ENCODE data around the gene OTUD7B.
"Not testable (repeated sequence)": the region's sequence is repeated elsewhere in the genome, so short reads cannot be mapped to it uniquely, and the experiment has no call there.

Gene OTUD7B

DNA sequence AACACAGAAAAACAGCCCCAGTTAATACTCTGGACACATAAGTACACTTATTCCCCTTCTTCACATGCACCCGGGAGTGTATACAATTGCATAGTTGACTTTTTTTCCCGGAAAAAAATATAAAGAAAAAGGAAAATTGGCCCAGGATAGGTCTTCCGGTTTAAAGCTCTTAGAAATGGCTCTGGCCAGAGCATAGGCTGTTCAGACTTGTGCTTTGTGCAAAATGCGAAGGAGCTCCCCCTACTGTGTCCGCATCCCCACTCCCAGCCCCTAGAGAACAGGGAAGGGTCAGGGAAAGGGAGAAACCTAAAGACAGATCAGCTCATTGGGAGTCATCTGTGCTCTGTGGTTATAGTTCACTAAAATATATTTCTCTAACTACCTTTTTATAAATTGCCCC, 68.3 kb downstream of the OTUD7B start:
- DNase-seq = no peak

DNA sequence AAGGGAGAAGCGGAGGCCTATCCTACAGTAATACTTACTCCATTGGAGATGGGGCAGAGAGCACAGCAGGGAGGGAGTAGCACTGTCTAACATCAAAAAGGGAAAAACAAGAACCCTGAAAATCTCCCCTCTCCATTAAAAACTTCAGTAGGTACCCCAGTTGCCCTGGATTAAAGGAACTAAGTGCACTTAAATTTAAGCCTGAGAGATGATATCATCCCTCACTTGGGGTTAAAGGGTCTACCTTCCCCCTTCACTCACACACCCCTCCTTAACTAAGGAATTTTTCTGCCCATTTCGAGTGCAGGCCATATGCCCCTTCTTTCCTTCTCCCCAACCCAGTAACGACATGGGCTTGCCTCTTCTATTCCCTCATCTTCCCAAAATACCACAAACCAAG, 70.1 kb downstream of the OTUD7B start:
- no peak for DNase-seq

DNA sequence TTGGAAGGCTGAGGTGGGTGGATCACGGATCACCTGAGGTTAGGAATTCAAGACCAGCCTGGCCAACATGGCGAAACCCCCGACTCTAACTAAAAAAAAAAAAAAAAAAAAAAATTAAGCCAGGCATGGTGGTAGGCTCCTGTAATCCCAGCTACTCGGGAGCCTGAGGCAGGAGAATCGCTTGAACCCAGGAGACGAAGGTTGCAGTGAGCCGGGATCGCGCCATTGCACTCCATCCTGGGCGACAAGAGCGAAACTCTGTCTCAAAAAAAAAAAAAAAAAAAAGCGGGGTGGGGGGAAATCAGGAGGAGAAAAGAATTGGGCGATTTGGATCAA, 71.9 kb downstream of the OTUD7B start:
- not testable (repeated sequence) for DNase-seq

DNA sequence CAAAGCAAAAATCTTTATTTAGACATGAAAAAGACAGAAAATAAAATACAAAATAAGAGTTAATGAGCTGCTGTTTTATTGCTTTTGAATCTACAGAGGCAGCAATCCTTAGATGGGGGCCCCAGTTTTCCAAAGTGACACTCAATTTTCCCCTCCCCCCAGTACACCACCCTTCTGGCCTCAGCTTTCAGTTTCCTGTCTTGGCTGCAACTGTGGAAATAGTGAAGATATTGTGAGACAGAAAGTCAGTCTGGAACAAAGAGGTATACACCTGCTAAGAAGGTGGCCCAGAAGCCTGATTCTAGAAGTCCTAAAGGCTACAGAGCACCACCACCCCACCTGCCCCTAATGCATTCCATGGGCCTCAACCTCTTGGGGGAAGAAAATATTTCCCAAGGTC, 72.8 kb downstream of the OTUD7B start:
- DNase-seq = no peak

DNA sequence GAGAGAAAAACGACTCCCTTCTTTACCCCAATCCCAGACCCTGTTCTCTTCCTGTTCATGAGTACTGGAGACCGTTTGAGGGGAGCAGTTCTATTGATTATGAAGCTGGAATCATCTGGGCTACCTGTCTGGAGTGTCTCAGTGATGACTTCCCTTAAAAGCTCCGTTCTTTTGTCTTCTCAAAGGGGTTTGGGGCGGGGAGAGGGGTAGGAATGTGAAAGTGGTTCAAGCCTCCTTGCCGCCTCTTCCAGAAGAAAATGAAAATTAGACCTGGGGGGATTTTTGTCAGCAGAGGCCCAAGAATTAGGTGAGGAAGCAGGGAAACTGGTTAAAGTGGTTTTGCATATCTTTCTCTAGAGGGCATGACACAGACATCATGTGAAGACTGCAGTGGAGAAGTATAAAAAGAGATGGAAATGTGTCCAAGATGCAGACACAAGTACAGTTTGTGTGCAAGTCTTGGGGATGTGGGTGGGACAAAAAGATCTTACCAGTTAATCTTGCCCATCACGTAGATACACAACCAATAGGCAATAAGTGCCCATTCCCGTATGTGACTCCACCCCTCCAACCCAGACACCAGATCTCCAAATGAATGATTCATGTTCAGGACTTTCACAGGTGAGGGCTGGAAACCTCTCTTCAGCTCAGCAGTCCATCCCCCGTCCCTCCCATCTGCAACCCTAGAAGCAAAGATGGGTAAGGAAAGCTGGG, 73.4 kb downstream of the OTUD7B start:
- no peak for DNase-seq

DNA sequence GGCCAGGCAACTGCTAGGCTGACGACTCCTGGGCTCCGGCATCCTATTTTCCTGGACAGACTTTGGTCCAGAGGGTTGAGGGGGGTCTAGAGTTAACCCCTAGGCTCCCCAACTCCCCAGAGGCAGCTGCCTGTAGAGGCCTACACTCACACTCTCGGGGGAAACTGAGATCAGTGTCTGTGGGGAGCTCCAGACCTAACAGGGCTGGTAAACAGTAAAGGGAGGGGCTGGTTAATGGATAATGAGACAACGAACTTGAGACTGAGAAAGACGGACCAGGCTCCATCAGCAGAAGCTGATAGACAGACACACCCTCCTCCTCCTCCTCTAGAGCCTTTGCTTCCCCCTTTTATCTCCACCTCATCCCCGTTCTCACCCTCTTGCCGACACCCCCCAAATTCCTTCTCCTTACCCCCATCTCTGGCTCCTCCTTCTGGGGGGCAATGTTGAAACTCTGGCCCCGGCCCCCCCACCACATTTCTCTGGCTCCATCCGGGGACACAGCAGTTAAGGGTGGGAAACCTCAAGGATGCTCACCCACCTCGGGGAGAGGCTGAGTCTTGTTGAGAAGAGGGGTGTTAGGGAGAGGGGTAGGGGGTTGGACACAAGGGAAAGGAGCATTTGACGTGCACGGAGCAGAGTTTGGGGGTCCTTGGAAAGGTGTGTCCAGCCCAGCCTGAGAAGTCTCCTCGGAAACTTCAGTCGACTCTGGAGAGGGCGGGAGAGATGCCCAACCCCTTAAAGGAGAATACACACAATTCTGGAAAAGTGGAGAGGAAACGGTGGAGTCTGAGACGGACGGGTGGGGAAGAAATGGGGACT, 74.1 kb downstream of the OTUD7B start, which contains the start of gene MTMR11:
Gene MTMR11, minus strand, starts transcription at position 710 of the 822 bp plus-strand sequence. Its CDS starts 232 bp downstream, at position 478.
- no peak for DNase-seq

DNA sequence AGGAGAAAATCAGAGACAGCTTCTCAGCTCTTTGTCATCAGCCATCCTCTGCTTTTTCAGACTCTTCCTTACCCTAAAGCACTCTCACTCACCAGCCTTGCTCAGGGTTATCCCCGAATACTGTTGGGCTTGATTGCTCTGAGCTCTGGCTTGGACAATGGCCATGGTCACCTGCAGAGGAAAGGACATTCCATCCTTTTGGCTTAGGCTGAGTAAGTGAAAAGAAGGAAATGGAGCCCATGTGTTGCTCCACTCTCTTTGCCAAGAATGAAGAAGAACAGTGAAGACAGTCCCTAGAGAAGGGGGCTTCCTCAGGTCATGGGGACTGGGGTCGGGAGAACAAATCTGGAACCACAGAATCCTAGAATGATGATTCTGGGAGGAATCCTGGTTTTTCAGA, 76.2 kb downstream of the OTUD7B start:
- DNase-seq = no peak

DNA sequence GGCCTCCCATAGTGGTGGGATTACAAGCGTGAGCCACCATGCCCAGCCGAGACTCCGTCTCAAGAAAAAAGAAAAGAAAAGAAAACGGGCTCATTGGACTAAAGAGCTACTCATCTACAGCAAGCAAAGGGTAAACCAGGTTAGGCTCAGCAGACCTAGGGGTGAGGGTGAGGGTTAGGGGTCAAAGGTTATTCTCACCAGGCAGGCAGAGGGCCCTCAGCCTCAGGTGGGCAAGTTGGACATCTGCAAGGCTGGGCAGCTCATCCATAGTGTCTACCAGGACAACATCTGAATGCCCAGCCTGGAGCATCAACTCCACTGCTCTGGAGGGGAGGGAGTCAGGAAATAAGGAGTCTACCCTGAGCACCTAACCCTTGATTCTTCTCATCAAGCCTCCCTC, 77.3 kb downstream of the OTUD7B start:
- no peak for DNase-seq

DNA sequence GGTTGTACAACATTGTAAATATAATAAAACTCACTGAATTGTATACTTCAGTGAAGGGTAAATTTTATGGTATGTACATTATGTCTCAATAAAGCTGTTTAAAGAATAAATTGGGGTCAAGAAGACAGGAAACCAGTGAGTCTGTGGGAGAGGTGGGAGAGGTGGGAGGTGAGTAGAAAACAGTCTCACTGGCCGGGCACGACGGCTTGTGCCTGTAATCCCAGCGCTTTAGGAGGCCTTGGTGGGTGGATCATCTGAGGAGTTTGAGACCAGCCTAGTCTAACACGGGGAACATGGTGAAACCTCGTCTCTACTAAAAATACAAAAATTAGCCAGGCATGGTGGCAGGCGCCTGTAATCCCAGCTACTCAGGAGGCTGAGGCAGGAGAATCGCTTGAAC, 78.1 kb downstream of the OTUD7B start:
- DNase-seq = no peak

DNA sequence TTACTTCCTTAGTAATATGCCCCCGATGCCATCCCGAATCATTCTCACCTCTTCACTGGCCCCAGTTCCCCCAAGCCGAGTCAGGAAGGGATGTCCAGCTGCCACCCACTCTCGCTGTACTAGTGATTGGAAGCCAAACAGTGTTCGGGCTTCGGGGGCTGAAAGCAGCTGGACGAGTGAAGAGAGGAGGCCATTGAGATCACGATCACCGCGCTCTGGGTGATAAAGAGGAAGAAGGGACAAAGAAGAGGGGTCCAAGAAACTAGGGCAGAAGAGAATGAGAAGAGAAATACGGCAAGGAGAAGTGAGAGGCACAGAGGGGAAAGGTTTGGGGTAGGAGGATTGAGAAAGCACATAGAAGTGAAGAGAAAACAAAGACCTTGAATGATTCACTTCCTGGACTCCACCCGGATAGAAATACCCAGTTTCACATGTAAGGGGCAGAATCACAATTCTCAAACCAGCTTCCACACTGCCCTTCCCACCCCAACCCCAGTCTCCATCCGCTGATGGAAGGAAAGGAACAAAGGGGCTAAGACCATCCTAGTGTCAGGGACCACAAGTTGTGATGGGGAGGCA, 79.2 kb downstream of the OTUD7B start:
- no peak for DNase-seq

DNA sequence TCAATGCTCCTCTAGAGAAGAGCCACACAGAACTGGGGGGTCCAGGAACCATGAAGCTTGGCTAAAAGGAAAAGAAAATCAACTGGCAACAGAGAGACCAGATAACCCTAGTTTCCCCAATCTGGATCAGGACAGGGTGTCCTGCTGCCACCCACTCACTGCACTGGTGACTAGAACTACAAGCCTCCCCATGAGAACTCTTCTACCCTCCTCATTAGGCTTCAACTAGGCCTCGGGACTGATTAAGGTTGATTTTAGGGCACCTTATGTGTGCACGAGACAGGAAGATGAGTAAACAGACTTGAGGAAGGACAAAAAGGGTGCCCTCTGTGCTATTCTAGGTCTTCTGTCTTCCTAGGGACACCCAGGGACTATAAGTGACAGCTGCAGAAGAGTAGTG, 80.7 kb downstream of the OTUD7B start:
- DNase-seq = no peak

DNA sequence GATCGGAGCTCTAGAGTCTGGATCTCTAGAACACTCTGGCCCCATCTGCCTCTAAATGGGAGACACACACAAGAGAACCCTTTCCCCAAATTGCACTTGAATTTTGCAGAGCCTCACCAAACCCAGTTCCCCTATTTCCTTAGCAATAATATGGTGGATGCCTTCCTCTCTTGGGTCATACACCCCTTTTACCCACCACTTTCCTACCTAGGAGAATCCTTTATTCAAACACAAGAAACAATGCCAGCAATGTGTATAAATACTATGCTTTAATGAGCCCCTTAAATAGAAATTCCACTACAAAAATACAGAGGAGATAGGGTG, 82.2 kb downstream of the OTUD7B start:
- no peak for DNase-seq

DNA sequence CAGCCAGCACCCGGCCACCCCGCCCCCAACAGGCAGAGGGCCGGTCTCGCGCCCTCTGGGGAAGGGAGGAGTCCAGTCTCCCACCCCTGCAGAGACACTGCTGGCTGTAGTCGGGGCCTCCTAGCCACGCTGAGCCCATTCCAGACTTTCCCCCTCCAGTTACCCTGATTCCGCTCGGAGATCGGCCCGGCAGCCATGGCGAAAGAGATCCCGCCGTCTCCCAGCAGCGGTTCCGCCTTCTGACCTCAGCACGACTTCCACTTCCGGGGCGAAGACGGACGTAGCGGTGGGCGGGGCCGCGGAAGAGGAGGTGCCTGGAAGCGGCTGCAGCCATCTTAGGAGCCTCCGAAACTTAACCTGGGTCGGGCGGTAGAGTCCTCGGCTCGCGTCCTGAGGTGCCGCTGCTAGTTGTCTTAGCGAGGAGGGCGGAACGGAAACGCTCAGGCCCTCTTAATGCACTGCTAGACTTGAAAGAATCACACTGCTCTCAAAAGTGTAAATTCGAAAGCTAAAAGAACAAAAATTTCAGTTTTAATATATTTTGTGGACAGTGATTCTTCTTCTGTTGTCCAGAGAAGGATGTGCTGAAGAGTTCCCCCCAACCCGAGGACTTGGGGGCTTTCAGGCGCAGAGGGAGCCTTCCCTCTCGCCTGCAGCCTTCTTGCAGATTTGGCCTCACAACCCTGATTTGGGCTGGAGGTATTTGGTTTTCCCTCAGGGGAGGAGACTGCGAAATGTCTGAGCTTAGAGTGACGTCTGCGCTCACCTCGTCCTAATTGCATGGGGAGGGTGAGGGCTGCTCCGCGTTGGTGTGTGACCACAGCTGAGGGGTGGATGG, 82.7 kb downstream of the OTUD7B start, which contains the start of gene SF3B4:
Gene SF3B4, minus strand, starts transcription at position 241 of the 838 bp plus-strand sequence. Its CDS starts 44 bp downstream, at position 197.
- DNase-seq = peak; percentile 80

DNA sequence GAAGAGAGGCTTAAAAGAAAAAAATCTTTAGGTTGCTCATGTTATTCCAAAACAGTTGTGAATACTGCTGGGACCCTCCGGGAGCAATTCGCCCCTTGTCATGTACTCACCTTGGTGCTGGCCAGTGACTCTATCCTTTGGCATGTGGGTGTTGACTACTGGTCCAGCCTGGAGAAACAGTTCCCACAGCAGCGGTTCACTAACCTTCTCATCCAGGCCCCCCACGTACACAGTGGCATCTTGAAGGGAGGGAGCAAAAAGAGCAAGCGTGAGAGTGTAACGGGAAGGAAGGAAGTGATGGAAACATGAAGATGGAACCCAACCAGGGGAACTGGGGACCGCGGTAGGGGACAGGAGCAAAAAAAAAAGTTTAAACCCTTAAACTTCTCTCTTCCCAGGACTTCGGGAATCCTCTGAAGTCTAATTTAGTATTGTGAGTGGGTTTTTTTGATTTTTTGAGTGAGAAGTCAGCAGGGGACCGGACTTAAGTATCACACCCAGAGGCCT, 83.4 kb downstream of the OTUD7B start:
- no peak for DNase-seq

DNA sequence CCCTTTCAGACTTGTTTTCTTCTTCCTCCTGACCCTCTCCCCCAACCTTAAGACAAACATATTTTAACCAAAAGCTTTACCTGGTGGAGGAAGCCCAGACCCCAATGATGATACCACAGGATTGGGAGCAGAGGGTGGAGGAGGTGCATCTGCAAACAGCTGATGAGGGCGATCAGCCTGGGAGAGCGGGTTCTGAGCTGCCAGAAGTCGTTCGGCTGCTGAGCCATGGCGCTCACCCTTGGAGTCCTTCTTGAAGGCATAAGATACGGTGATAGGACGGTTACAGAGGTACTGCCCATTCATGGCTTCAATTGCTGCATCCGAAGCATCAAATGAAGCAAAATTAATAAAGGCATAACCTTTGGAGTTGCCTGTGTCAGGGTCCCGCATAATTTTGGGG, 84.2 kb downstream of the OTUD7B start:
- DNase-seq = no peak

DNA sequence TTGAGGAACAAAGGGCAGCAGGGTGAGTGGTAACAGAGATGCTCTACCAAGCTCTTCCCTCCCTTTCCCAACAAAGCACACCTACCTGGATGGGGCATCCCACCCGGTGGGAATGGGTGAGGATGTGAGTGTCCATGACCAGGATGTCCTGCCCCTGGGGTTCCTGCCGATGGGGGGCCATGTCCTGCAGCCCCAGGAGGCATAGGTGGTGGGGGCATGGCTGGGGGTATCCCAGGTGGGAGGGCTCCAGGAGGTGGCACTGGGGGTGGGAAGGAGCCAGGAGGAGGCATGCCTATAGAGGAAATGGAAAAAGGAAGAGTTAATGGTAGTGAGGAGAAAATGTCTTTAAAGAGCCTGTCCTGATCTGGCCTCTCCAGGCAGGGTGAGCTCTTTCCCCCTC, 84.8 kb downstream of the OTUD7B start:
- no peak for DNase-seq

DNA sequence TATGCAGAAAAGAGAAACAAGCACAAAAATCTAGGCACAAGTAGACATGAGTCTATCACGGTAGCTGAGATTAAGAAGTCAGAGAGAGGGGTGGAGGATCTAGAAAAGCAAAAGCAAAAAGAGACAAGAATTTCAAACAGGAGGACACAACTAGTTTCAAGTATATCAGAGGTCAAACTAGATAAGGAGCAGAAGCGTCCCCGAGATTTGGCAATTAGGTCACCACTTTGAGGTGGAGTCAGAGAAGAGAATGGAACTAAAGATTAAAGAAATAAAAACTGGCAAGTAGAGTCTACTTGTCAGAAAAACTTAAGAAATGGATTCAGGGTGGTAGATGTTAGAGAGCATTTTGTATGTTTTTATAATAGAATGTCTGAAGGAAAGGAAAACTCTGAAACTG, 85.2 kb downstream of the OTUD7B start:
- DNase-seq = no peak

DNA sequence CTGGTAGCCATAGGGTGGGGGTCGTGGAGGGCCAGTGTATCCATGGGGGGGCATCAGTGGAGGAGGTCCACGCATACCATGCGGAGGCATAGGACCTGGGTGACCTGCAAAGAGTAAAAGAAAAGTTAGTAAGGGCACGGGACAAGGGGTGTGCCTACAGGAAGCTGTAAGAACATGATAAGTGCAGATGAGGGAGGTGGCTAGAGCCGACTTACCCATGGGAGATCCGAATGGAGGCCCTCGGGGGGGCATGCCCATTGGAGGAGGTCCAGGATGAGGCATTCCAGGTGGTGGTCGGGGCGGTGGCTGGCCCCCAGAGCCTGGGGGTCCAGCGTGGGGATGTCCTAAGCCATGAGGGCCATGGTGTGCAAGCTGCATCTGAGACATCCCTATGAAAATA, 86.9 kb downstream of the OTUD7B start:
- DNase-seq = no peak

DNA sequence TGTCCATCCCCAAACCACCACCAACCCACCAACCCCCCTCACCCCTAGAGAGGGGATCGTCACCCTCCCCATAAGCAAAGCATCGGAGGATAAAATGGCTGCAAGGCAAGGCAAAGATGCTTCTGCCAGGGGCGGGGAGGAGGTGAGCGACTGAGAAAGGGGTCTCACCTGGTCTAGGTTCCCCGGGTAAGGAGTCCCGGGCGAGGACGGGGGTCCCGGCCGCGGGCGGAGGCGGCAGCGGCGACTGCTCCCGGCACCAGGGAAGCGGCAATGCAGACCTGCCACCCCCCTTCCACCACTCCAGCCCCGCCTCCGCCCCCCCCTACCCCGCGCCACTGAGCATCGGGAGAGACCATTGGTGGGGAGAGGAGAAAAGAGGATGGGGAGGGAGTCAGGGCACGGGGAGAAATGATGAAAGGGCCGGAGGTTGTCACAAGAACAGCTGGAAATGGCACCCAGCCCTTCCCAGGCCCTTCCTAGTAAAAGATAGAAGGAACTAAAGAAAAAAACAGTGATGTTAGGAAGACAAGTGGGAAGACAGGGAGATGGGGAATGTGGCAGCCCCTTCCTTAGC, 92.9 kb downstream of the OTUD7B start, which contains the start of gene SV2A:
Gene SV2A, minus strand, starts transcription at position 274 of the 574 bp plus-strand sequence. CDS start 4,004 bp downstream, outside the sequence.
- DNase-seq = no peak

DNA sequence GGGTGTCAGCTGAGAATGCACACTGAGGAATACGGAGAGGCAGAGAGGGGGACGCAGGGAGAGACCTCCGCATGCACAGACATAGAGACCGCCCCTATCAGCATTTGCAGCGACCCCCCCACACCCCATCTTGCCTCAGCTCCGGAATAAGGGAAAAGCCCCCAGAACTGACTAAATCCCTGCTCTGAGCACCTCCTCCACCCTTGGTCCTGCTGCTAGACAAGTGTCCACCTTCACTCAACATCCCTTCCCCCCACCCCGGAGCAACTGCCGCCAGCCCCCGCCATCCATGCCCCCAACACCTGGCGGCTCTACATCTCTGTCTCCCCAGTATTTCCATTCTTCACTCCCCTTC, 93.7 kb downstream of the OTUD7B start:
- no peak for DNase-seq

DNA sequence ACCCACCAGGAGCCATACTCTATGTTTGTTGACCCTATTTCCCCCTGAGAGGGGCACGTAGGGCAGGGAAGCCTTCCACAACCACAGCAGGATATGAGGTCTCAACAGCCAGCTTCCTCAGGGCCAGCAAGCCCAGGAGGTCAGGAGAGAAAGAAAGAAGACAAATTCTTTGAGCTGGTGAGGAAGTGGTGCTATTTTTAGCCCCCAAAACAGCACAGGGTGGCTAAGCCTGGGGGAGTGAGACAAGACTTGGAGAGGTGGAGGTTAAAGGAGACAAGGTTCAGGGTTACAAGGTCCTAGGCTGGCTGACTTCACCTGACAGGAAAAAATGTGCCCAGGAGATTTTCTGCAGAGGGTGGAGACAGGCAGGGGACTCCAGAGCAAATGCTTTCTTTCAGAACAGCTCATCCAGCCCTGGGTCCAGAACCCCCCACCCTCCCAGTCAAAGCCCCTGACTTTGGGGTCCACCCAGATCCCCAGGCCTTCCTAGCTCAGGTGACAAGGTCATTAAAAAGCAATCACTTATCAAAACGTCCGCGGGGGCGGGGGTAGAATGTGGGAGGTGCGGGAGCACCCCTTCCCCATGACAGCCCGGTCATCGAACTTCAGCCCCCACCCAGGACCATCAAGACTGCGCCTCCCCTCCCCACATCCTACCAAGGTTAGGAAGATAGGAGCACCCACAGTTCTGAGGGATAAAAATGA, 94.2 kb downstream of the OTUD7B start:
- DNase-seq = no peak

All from KG1 (cell line).